Bronchial epithelial cell (primary cell): ENCODE results near the gene LIMD2. TPM values are rescaled to one million over a fixed set of nuclear protein-coding genes. Genes with fewer than 3 reads are reported as not detected.
"Not testable (repeated sequence)": the region's sequence is repeated elsewhere in the genome, so short reads cannot be mapped to it uniquely, and the experiment has no call there.

ENCODE experiments used
- DNase-seq: peaks from one replicate; pipeline ENCODE4 v3.0.0-alpha.2; 2010; ENCODE audit warnings: low read depth
- FAIRE-seq: peaks from 2 replicates; lab custom pipeline; 2011; peaks lifted over from hg19 to GRCh38; lab: Jason Lieb, UNC
- H3K27me3 ChIP-seq: 2 replicates; pipeline ENCODE4 v1.5.1; 2011; ENCODE audit warnings: low read length; ENCODE audit not compliant: control insufficient read depth, insufficient read depth
- H3K36me3 ChIP-seq: 2 replicates; pipeline ENCODE4 v1.5.1; 2011; ENCODE audit warnings: low read length; ENCODE audit not compliant: control insufficient read depth, insufficient read depth
- H3K4me3 ChIP-seq: 2 replicates; pipeline ENCODE4 v1.5.1; 2011; ENCODE audit warnings: mild to moderate bottlenecking, low read depth, low read length, control low read depth
- CTCF ChIP-seq: IDR thresholded peaks from 2 replicates; pipeline ENCODE4 v1.5.1; 2011; ENCODE audit warnings: mild to moderate bottlenecking, moderate library complexity, low read length, control low read depth, inconsistent platforms; ENCODE audit not compliant: insufficient read depth, severe bottlenecking
- total RNA-seq: library from RNA; depleted of rRNA; stranded (reverse); fragments of >200 nt; gene quantifications from 2 replicates; pipeline ENCODE4 v1.2.1, GENCODE V29; 2014

Gene LIMD2
- total RNA-seq, 1 donor from 2014 or later = 0.53 TPM

GRCh38 chr17:63722403-63722802 is 22.5 kb upstream of the LIMD2 start:
- no peak for FAIRE-seq
- TF ChIP-seq CTCF = no peak
- no peaks in the 10 kb centered on the region for H3K36me3 ChIP-seq

GRCh38 chr17:63720194-63720593 is 20.3 kb upstream of the LIMD2 start:
- not testable (repeated sequence) for H3K27me3 ChIP-seq, FAIRE-seq, H3K4me3 ChIP-seq, H3K36me3 ChIP-seq, DNase-seq

More at GRCh38 chr17:63722403-63722802, 22.5 kb upstream of the LIMD2 start:
- no peak overlapping the region for H3K4me3 ChIP-seq
- H3K27me3 ChIP-seq = no peaks in the 10 kb centered on the region
- no peak for DNase-seq

GRCh38 chr17:63718988-63719387 is 19.1 kb upstream of the LIMD2 start:
- FAIRE-seq = no peak

GRCh38 chr17:63716426-63716825 is 16.5 kb upstream of the LIMD2 start:
- Histone ChIP-seq H3K27me3 (no peaks in the 10 kb centered on the region), H3K4me3 (no peak overlapping the region), H3K36me3 (no peaks in the 10 kb centered on the region)
- no peak for FAIRE-seq
- TF ChIP-seq CTCF = no peak
- DNase-seq = no peak

More at GRCh38 chr17:63718988-63719387, 19.1 kb upstream of the LIMD2 start:
- no peaks in the 10 kb centered on the region for H3K36me3 ChIP-seq
- DNase-seq = no peak
- H3K27me3 ChIP-seq = no peaks in the 10 kb centered on the region
- H3K4me3 ChIP-seq = no peak overlapping the region
- no peak for TF ChIP-seq CTCF

- TF ChIP-seq CTCF = no peak
- H3K36me3 ChIP-seq = peaks cover 3% of the 10 kb centered on the region
These were observed 14.8 kb upstream of the LIMD2 start for GRCh38 chr17:63714550-63715277.

GRCh38 chr17:63709110-63709509 is 9.2 kb upstream of the LIMD2 start:
- no peak for DNase-seq
- Histone ChIP-seq H3K27me3 (no peaks in the 10 kb centered on the region), H3K4me3 (no peak overlapping the region), H3K36me3 (peaks cover 11% of the 10 kb centered on the region)
- no peak for TF ChIP-seq CTCF
- FAIRE-seq = no peak

More at GRCh38 chr17:63714550-63715277, 14.8 kb upstream of the LIMD2 start:
- Histone ChIP-seq H3K4me3 (no peak overlapping the region), H3K27me3 (no peaks in the 10 kb centered on the region)
- DNase-seq (no peak), FAIRE-seq (peak; percentile 60)
